ENCODE measurements around the gene GLRX3. TPM values are rescaled to one million over a fixed set of nuclear protein-coding genes. Genes with fewer than 3 reads are reported as not detected.

The GLRX3 gene
- total RNA-seq, 2 donors from 2014 or later, result 50.0 to 86.5 TPM

DNA sequence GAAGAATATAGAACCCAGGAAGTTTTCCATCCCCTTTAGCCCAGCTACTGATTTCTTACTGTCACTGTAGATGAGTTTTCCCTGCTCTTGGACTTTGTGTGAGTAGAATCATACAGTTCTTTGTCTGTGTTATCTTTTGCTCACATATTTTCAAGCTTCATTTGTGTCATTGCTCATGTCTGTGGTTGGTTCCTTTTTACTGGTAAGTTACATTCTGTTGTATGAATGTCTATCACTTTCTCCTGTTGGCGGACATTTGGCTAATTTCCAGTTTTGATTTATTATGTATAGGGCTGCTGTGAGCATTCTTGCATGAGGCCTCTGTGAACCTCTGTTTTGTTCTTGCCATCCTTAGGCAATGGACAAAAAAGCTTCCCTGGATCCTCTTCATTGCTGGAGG is 5.3 kb downstream of the GLRX3 start:
- Histone ChIP-seq H3K27ac (no peak overlapping the region), H3K4me3 (no peak overlapping the region), H3K9ac (ENCODE audit: low read depth in 2 of 2, low read length in 2 of 2) (no peak overlapping the region), H3K9me3 (no peaks in the 10 kb centered on the region), H3K4me1 (peaks cover 3% of the 10 kb centered on the region), H3K27me3 (no peaks in the 10 kb centered on the region), H3K36me3 (peaks cover 5% of the 10 kb centered on the region)
- intact Hi-C loops (cut with DNase I), result no loop called here
- TF ChIP-seq, protein P1, sequence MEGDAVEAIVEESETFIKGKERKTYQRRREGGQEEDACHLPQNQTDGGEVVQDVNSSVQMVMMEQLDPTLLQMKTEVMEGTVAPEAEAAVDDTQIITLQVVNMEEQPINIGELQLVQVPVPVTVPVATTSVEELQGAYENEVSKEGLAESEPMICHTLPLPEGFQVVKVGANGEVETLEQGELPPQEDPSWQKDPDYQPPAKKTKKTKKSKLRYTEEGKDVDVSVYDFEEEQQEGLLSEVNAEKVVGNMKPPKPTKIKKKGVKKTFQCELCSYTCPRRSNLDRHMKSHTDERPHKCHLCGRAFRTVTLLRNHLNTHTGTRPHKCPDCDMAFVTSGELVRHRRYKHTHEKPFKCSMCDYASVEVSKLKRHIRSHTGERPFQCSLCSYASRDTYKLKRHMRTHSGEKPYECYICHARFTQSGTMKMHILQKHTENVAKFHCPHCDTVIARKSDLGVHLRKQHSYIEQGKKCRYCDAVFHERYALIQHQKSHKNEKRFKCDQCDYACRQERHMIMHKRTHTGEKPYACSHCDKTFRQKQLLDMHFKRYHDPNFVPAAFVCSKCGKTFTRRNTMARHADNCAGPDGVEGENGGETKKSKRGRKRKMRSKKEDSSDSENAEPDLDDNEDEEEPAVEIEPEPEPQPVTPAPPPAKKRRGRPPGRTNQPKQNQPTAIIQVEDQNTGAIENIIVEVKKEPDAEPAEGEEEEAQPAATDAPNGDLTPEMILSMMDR (IDR thresholded peaks at IDR 0.05), result no peak
- DNase-seq, result no peak

DNA sequence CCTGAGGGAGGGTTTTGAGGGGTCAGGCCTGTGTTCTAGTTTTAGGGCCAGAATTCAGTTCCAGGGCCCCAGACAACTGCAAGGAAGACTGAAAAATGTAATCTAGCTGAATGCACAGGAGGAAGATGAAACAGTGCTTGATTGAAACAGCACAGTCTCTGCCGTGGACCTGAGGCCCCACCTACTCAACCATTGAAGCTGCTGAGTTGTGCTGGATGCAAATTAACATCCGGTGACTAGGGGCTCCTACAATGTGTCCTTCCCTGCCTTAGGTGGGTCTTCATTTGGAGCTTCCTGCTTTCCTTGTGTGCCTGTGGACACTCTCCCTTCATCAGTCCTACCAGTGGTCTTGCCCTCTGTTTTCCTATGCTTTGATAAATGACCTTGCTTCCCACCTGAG is 5.7 kb downstream of the GLRX3 start:
- intact Hi-C loops (cut with DNase I), result no loop called here
- Histone ChIP-seq H3K9me3 (no peaks in the 10 kb centered on the region), H3K27ac (no peak overlapping the region), H3K27me3 (no peaks in the 10 kb centered on the region), H3K9ac (ENCODE audit: low read depth in 2 of 2, low read length in 2 of 2) (no peak overlapping the region), H3K4me3 (no peak overlapping the region), H3K4me1 (peaks cover 3% of the 10 kb centered on the region), H3K36me3 (peaks cover 5% of the 10 kb centered on the region)
- TF ChIP-seq, protein P1 (IDR thresholded peaks at IDR 0.05), result no peak
- no peak for DNase-seq

DNA sequence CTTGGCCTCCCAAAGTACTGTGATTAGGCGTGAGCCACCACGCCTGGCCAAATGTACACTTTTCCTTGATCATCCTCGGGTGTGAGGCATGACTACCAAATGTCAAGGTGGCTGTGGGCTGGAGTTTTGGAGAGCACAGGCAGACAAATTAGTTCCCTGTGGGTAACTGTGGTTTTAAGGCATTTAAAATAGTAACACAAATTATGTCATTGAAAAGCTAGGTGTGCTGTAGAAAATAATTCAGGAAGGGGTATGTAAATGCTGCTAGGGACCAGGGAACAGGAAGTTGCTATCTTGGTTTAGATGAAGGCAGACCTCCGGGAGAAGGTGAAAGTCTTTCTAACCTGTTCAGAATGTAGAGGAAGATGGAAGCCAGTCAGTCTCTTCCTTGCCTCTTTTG is 9.9 kb downstream of the GLRX3 start:
- Histone ChIP-seq H3K9me3 (no peaks in the 10 kb centered on the region), H3K27ac (no peak overlapping the region), H3K27me3 (no peaks in the 10 kb centered on the region), H3K36me3 (peaks cover 5% of the 10 kb centered on the region), H3K4me3 (no peak overlapping the region), H3K9ac (ENCODE audit: low read depth in 2 of 2, low read length in 2 of 2) (no peak overlapping the region), H3K4me1 (no peaks in the 10 kb centered on the region)
- DNase-seq, result no peak
- intact Hi-C loops (cut with DNase I), result no loop called here
- TF ChIP-seq, protein P1 (IDR thresholded peaks at IDR 0.05), result no peak

DNA sequence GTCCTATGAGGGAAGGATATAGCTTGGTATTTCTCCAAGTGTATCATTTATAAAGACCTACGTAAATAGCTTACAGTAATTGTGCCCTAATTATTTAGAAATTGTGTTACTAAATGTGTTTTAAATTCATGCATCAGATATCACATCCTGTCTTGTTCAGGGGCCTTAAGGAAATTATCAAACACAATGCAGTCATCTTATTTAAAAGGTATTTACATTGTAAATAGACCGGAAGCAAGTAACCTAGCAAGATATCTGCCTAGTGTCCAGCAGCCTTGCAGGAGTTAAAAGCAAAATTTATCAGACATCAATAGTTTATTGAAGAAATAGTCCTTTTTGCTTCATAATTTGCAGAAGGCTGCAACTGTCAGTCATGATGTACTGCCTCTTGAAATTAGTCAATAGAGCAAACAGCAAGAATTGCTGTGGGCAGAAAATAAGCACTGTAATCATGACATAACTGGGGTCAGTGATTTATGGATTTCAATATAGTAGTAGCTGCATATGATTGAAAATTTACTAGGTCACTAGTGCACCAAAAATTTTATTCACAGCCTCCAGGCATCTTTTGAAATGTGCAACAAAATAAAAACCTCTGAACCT is 23.1 kb downstream of the GLRX3 start:
- Histone ChIP-seq H3K36me3 (no peaks in the 10 kb centered on the region), H3K9ac (ENCODE audit: low read depth in 2 of 2, low read length in 2 of 2) (no peak overlapping the region), H3K27ac (no peak overlapping the region), H3K4me1 (no peaks in the 10 kb centered on the region), H3K27me3 (no peaks in the 10 kb centered on the region), H3K4me3 (no peak overlapping the region), H3K9me3 (no peaks in the 10 kb centered on the region)
- intact Hi-C loops (cut with DNase I), result no loop called here
- TF ChIP-seq, protein P1 (IDR thresholded peaks at IDR 0.05), result no peak
- no peak for DNase-seq

DNA sequence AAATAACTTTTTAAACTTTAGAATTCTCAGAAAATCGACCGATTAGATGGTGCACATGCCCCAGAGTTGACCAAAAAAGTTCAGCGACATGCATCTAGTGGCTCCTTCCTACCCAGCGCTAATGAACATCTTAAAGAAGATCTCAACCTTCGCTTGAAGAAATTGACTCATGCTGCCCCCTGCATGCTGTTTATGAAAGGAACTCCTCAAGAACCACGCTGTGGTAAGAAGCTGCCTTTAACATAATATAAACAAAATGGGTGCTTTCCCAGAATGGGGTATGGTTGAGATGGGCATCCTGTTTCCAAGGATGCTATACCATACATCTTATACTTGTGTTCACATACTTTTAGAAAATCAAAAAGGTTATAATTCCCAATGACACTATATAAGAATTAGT is 24.6 kb downstream of the GLRX3 start:
- Histone ChIP-seq H3K27me3 (no peaks in the 10 kb centered on the region), H3K36me3 (no peaks in the 10 kb centered on the region), H3K9ac (ENCODE audit: low read depth in 2 of 2, low read length in 2 of 2) (no peak overlapping the region), H3K9me3 (no peaks in the 10 kb centered on the region), H3K27ac (no peak overlapping the region), H3K4me3 (no peak overlapping the region), H3K4me1 (no peaks in the 10 kb centered on the region)
- intact Hi-C loops (cut with DNase I), result no loop called here
- no peak for DNase-seq
- TF ChIP-seq, protein P1 (IDR thresholded peaks at IDR 0.05), result no peak

Data from colonic mucosa (tissue), 4 donors.